GM23338 (cell line): ENCODE measurements around the gene TRIM42. TPM values are rescaled to one million over a fixed set of nuclear protein-coding genes. Genes with fewer than 3 reads are reported as not detected.

Experiments
- ATAC-seq: fragments of 200-7000 bp; cut with Tn5 transposase; 3 replicates; pipeline ENCODE4 v1.9.1; 2020
- DNase-seq: peaks from one replicate; pipeline ENCODE4 v3.0.0-alpha.2; 2015; ENCODE audit warnings: low spot score
- H2AFZ ChIP-seq: fragments of 200-600 bp; sonication (generic); 2 replicates; pipeline ENCODE4 v1.8.0; 2016; ENCODE audit warnings: antibody characterized with exemption, mild to moderate bottlenecking, moderate library complexity
- H3F3A ChIP-seq: fragments of 200-600 bp; sonication (generic); replicated peaks from 2 replicates; pipeline ENCODE4 v1.8.0; 2017; ENCODE audit warnings: antibody characterized with exemption, mixed run types, low read depth
- H3K27ac ChIP-seq: fragments of 200-600 bp; sonication (generic); 2 replicates; pipeline ENCODE4 v1.6.1; 2016; ENCODE audit warnings: low read depth
- H3K27me3 ChIP-seq: fragments of 200-600 bp; sonication (generic); 2 replicates; pipeline ENCODE4 v1.8.0; 2016; ENCODE audit warnings: mild to moderate bottlenecking, mixed run types, moderate library complexity; ENCODE audit not compliant: insufficient read depth
- H3K36me3 ChIP-seq: fragments of 200-600 bp; sonication (generic); 2 replicates; pipeline ENCODE4 v1.8.0; 2016; ENCODE audit warnings: mild to moderate bottlenecking; ENCODE audit not compliant: insufficient read depth
- H3K4me1 ChIP-seq: fragments of 200-600 bp; sonication (generic); 2 replicates; pipeline ENCODE4 v1.8.0; 2016; ENCODE audit warnings: mild to moderate bottlenecking, moderate library complexity; ENCODE audit not compliant: insufficient read depth
- H3K4me2 ChIP-seq: fragments of 200-600 bp; sonication (generic); 2 replicates; pipeline ENCODE4 v1.7.1; 2017; ENCODE audit warnings: mixed run types
- H3K4me3 ChIP-seq: fragments of 200-600 bp; sonication (generic); 2 replicates; pipeline ENCODE4 v1.6.1; 2016; ENCODE audit warnings: mixed run types
- H3K79me2 ChIP-seq: fragments of 200-600 bp; sonication (generic); replicated peaks from 2 replicates; pipeline ENCODE4 v1.8.0; 2017; ENCODE audit warnings: mild to moderate bottlenecking; ENCODE audit not compliant: insufficient read depth
- H3K9me2 ChIP-seq: fragments of 200-600 bp; sonication (generic); 2 replicates; pipeline ENCODE4 v1.8.0; 2017; ENCODE audit not compliant: insufficient read depth
- H4K20me1 ChIP-seq: fragments of 200-600 bp; sonication (generic); replicated peaks from 2 replicates; pipeline ENCODE4 v1.8.0; 2017; ENCODE audit warnings: mild to moderate bottlenecking; ENCODE audit not compliant: insufficient read depth
- H3K27ac Mint-ChIP-seq: 2 replicates; pipeline ENCODE4 v1.8.0; 2020; ENCODE audit warnings: inconsistent platforms, mild to moderate bottlenecking, moderate library complexity, mixed read lengths
- H3K27me3 Mint-ChIP-seq: 3 replicates; pipeline ENCODE4 v1.8.0; 2022; ENCODE audit warnings: low read depth, mild to moderate bottlenecking, moderate library complexity, mixed read lengths, inconsistent platforms; ENCODE audit not compliant: insufficient read depth, poor library complexity
- H3K36me3 Mint-ChIP-seq: 3 replicates; pipeline ENCODE4 v1.8.0; 2021; ENCODE audit warnings: low read depth, mild to moderate bottlenecking, inconsistent platforms, moderate library complexity, mixed read lengths
- H3K4me1 Mint-ChIP-seq: 3 replicates; pipeline ENCODE4 v1.8.0; 2020; ENCODE audit warnings: mild to moderate bottlenecking, inconsistent platforms, mixed read lengths
- H3K4me3 Mint-ChIP-seq: 3 replicates; pipeline ENCODE4 v1.8.0; 2021; ENCODE audit warnings: moderate library complexity, mild to moderate bottlenecking, inconsistent platforms, mixed read lengths
- H3K9me3 Mint-ChIP-seq: 3 replicates; pipeline ENCODE4 v1.8.0; 2020; ENCODE audit warnings: moderate library complexity, mild to moderate bottlenecking, inconsistent platforms, mixed read lengths
- CREB1 ChIP-seq: fragments of 250-450 bp; sonication (Bioruptor Pico); IDR thresholded peaks from 2 replicates; pipeline ENCODE4 v1.5.0; 2020; ENCODE audit warnings: low read depth, mild to moderate bottlenecking, moderate library complexity
- EZH2 ChIP-seq: fragments of 200-600 bp; sonication (generic); IDR thresholded peaks from one replicate; pipeline ENCODE4 v1.8.0; 2017; ENCODE audit warnings: antibody characterized with exemption, mild to moderate bottlenecking, low read depth; ENCODE audit not compliant: unreplicated experiment
- EZH2phosphoT487 ChIP-seq: fragments of 200-600 bp; sonication (generic); IDR thresholded peaks from one replicate; pipeline ENCODE4 v1.8.1; 2018; ENCODE audit warnings: antibody characterized with exemption; ENCODE audit not compliant: unreplicated experiment
- JUNB ChIP-seq: IDR thresholded peaks from one replicate; pipeline ENCODE4 v1.6.1; 2016; ENCODE audit warnings: antibody characterized with exemption; ENCODE audit not compliant: unreplicated experiment
- NANOG ChIP-seq: IDR thresholded peaks from 2 replicates; pipeline ENCODE4 v1.6.1; 2016; ENCODE audit warnings: antibody characterized with exemption, borderline replicate concordance
- POLR2AphosphoS5 ChIP-seq: IDR thresholded peaks from 2 replicates; pipeline ENCODE4 v1.6.1; 2016; ENCODE audit warnings: antibody characterized with exemption, low read depth
- STAT1 ChIP-seq: IDR thresholded peaks from one replicate; pipeline ENCODE4 v1.6.1; 2016; ENCODE audit warnings: antibody characterized with exemption; ENCODE audit not compliant: unreplicated experiment
- ZNF114 ChIP-seq: fragments of 250-450 bp; sonication (Bioruptor Pico); IDR thresholded peaks from 2 replicates; pipeline ENCODE4 v1.5.0; 2020; ENCODE audit warnings: mild to moderate bottlenecking, moderate library complexity
- ZNF331 ChIP-seq: fragments of 250-450 bp; sonication (Bioruptor Pico); IDR thresholded peaks from 2 replicates; pipeline ENCODE4 v1.5.0; 2020; ENCODE audit warnings: low read depth, mild to moderate bottlenecking, moderate library complexity
- polyA plus RNA-seq: library from polyadenylated mRNA; unstranded; fragments of >200 nt; fragmentation: Nextera tagmentation; extraction: Ambion mirVana; gene quantifications from 2 replicates; pipeline ENCODE4 v1.2.1, GENCODE V29; 2016
- total RNA-seq: library from RNA; depleted of rRNA; stranded (reverse); fragments of >200 nt; shearing (Covaris generic); gene quantifications from 2 replicates; pipeline ENCODE4 v1.2.3, GENCODE V29; 2014
- TF ChIP-seq, protein P1 (sequence below): fragments of 250-450 bp; sonication (Bioruptor Pico); IDR thresholded peaks from 2 replicates; pipeline ENCODE4 v1.5.0; 2020; ENCODE audit warnings: mild to moderate bottlenecking, moderate library complexity
- TF ChIP-seq, protein P2 (sequence below), 2 experiments: fragments of 200-600 bp in 1 of 2; sonication (generic) in 1 of 2; conservative IDR thresholded peaks; 2 replicates each; pipeline versions ENCODE4 v1.5.1 to v1.6.1; 2016 to 2017; ENCODE audit warnings: antibody characterized with exemption in 2 of 2, low read depth in 2 of 2, mild to moderate bottlenecking in 2 of 2, moderate library complexity in 1 of 2
- TF ChIP-seq, protein P3 (sequence below): IDR thresholded peaks from 2 replicates; pipeline ENCODE4 v1.6.1; 2016; ENCODE audit warnings: antibody characterized with exemption
- TF ChIP-seq, protein P4 (sequence below): IDR thresholded peaks from one replicate; pipeline ENCODE4 v1.6.1; 2018; ENCODE audit warnings: antibody characterized with exemption; ENCODE audit not compliant: unreplicated experiment

The TRIM42 gene
- total and polyA plus RNA-seq, 2 experiments from 2014 or later, result not detected

DNA sequence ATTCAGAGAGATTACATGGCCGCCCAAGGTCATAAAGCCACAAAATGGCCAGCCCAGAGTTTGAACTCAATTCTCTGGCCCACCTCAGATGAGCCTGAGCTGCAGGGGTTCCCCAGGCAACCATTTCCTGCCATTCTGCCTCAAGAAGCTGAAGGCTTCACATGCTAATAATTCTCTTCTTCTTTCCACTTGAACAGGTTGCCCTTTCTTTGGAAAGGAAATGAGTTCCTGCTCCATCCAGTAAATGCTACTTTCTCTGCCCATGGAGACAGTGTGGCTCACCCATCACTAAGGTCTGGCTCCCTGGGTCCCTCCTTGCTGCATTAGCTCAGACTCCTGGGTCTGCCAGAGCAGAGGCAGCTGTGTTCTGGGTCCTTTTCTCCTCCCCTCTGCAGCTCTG lies 48.2 kb downstream of the TRIM42 start:
- H3K36me3 ChIP-seq, result no peaks in the 10 kb centered on the region
- Mint-ChIP-seq H3K27ac (no peak overlapping the region), H3K4me1 (peaks cover 14% of the 10 kb centered on the region; the same call in 2 of the 3 replicates), H3K4me3 (no peak overlapping the region), H3K9me3 (no peaks in the 10 kb centered on the region), H3K36me3 (no peaks in the 10 kb centered on the region), H3K27me3 (peaks cover 3% of the 10 kb centered on the region)
- ATAC-seq (no peak), DNase-seq (no peak)
- H3K4me2 ChIP-seq, result 0 out of 2 replicates have a peak overlapping the region, but pooled peaks have one; percentile 20
- no peaks in the 10 kb centered on the region for H3F3A ChIP-seq
- H3K9me2 ChIP-seq, result peaks cover 28% of the 10 kb centered on the region
- peak overlapping the region; percentile 66; the same call in 1 of the 2 replicates for H2AFZ ChIP-seq
- no peaks in the 10 kb centered on the region for H4K20me1 ChIP-seq
- H3K4me3 ChIP-seq, result no peak overlapping the region
- TF ChIP-seq, protein P1, sequence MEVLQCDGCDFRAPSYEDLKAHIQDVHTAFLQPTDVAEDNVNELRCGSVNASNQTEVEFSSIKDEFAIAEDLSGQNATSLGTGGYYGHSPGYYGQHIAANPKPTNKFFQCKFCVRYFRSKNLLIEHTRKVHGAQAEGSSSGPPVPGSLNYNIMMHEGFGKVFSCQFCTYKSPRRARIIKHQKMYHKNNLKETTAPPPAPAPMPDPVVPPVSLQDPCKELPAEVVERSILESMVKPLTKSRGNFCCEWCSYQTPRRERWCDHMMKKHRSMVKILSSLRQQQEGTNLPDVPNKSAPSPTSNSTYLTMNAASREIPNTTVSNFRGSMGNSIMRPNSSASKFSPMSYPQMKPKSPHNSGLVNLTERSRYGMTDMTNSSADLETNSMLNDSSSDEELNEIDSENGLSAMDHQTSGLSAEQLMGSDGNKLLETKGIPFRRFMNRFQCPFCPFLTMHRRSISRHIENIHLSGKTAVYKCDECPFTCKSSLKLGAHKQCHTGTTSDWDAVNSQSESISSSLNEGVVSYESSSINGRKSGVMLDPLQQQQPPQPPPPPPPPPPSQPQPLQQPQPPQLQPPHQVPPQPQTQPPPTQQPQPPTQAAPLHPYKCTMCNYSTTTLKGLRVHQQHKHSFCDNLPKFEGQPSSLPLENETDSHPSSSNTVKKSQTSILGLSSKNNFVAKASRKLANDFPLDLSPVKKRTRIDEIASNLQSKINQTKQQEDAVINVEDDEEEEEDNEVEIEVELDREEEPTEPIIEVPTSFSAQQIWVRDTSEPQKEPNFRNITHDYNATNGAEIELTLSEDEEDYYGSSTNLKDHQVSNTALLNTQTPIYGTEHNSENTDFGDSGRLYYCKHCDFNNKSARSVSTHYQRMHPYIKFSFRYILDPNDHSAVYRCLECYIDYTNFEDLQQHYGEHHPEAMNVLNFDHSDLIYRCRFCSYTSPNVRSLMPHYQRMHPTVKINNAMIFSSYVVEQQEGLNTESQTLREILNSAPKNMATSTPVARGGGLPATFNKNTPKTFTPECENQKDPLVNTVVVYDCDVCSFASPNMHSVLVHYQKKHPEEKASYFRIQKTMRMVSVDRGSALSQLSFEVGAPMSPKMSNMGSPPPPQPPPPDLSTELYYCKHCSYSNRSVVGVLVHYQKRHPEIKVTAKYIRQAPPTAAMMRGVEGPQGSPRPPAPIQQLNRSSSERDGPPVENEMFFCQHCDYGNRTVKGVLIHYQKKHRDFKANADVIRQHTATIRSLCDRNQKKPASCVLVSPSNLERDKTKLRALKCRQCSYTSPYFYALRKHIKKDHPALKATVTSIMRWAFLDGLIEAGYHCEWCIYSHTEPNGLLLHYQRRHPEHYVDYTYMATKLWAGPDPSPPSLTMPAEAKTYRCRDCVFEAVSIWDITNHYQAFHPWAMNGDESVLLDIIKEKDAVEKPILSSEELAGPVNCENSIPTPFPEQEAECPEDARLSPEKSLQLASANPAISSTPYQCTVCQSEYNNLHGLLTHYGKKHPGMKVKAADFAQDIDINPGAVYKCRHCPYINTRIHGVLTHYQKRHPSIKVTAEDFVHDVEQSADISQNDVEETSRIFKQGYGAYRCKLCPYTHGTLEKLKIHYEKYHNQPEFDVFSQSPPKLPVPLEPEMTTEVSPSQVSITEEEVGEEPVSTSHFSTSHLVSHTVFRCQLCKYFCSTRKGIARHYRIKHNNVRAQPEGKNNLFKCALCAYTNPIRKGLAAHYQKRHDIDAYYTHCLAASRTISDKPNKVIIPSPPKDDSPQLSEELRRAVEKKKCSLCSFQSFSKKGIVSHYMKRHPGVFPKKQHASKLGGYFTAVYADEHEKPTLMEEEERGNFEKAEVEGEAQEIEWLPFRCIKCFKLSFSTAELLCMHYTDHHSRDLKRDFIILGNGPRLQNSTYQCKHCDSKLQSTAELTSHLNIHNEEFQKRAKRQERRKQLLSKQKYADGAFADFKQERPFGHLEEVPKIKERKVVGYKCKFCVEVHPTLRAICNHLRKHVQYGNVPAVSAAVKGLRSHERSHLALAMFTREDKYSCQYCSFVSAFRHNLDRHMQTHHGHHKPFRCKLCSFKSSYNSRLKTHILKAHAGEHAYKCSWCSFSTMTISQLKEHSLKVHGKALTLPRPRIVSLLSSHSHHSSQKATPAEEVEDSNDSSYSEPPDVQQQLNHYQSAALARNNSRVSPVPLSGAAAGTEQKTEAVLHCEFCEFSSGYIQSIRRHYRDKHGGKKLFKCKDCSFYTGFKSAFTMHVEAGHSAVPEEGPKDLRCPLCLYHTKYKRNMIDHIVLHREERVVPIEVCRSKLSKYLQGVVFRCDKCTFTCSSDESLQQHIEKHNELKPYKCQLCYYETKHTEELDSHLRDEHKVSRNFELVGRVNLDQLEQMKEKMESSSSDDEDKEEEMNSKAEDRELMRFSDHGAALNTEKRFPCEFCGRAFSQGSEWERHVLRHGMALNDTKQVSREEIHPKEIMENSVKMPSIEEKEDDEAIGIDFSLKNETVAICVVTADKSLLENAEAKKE (CRISPR knock-in tag), result no peak
- TF ChIP-seq, protein P2, sequence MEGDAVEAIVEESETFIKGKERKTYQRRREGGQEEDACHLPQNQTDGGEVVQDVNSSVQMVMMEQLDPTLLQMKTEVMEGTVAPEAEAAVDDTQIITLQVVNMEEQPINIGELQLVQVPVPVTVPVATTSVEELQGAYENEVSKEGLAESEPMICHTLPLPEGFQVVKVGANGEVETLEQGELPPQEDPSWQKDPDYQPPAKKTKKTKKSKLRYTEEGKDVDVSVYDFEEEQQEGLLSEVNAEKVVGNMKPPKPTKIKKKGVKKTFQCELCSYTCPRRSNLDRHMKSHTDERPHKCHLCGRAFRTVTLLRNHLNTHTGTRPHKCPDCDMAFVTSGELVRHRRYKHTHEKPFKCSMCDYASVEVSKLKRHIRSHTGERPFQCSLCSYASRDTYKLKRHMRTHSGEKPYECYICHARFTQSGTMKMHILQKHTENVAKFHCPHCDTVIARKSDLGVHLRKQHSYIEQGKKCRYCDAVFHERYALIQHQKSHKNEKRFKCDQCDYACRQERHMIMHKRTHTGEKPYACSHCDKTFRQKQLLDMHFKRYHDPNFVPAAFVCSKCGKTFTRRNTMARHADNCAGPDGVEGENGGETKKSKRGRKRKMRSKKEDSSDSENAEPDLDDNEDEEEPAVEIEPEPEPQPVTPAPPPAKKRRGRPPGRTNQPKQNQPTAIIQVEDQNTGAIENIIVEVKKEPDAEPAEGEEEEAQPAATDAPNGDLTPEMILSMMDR (conservative IDR thresholded peaks at IDR 0.05; ENCODE audit: low read depth in 2 of 2), result no peak
- TF ChIP-seq, protein P3, sequence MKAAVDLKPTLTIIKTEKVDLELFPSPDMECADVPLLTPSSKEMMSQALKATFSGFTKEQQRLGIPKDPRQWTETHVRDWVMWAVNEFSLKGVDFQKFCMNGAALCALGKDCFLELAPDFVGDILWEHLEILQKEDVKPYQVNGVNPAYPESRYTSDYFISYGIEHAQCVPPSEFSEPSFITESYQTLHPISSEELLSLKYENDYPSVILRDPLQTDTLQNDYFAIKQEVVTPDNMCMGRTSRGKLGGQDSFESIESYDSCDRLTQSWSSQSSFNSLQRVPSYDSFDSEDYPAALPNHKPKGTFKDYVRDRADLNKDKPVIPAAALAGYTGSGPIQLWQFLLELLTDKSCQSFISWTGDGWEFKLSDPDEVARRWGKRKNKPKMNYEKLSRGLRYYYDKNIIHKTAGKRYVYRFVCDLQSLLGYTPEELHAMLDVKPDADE, result no peak
- TF ChIP-seq STAT1 (no peak), EZH2phosphoT487 (no peak), JUNB (no peak), ZNF331 (no peak), ZNF114 (CRISPR knock-in tag) (no peak), CREB1 (no peak), EZH2 (no peak), NANOG (no peak), POLR2AphosphoS5 (no peak)
- TF ChIP-seq, protein P4, sequence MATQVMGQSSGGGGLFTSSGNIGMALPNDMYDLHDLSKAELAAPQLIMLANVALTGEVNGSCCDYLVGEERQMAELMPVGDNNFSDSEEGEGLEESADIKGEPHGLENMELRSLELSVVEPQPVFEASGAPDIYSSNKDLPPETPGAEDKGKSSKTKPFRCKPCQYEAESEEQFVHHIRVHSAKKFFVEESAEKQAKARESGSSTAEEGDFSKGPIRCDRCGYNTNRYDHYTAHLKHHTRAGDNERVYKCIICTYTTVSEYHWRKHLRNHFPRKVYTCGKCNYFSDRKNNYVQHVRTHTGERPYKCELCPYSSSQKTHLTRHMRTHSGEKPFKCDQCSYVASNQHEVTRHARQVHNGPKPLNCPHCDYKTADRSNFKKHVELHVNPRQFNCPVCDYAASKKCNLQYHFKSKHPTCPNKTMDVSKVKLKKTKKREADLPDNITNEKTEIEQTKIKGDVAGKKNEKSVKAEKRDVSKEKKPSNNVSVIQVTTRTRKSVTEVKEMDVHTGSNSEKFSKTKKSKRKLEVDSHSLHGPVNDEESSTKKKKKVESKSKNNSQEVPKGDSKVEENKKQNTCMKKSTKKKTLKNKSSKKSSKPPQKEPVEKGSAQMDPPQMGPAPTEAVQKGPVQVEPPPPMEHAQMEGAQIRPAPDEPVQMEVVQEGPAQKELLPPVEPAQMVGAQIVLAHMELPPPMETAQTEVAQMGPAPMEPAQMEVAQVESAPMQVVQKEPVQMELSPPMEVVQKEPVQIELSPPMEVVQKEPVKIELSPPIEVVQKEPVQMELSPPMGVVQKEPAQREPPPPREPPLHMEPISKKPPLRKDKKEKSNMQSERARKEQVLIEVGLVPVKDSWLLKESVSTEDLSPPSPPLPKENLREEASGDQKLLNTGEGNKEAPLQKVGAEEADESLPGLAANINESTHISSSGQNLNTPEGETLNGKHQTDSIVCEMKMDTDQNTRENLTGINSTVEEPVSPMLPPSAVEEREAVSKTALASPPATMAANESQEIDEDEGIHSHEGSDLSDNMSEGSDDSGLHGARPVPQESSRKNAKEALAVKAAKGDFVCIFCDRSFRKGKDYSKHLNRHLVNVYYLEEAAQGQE, result no peak
- no peaks in the 10 kb centered on the region for H3K27me3 ChIP-seq
- no peaks in the 10 kb centered on the region for H3K79me2 ChIP-seq
- peaks cover 14% of the 10 kb centered on the region for H3K4me1 ChIP-seq
- no peak overlapping the region for H3K27ac ChIP-seq
